HepG2 (cell line): ENCODE results near the gene RASA4. TPM values are rescaled to one million over a fixed set of nuclear protein-coding genes. Genes with fewer than 3 reads are reported as not detected.
"Not testable (repeated sequence)": the region's sequence is repeated elsewhere in the genome, so short reads cannot be mapped to it uniquely, and the experiment has no call there.

ENCODE experiments used
- ATAC-seq: fragments of 200-7000 bp; cut with Tn5 transposase; 3 replicates; pipeline ENCODE4 v1.9.1; 2020; ENCODE audit warnings: mild to moderate bottlenecking, moderate library complexity
- BruUV-seq: library from RNA; stranded (reverse); fragments of 400-500 nt; replicated peaks from 2 replicates; lab custom pipeline; 2021; lab: Mats Ljungman, UMichigan
- CTCF ChIA-PET: fragments of 300-600 bp; formaldehyde crosslinking; extraction: SDS; loops from one replicate; lab custom pipeline; 2021; ENCODE audit warnings: low total read pairs, inconsistent platforms, low intra/inter-chr PET ratio; lab: Yijun Ruan, JAX
- POLR2A ChIA-PET: fragments of 350-600 bp; sonication (Branson Sonifier 250); formaldehyde crosslinking; loops from one replicate; lab custom pipeline; 2020; ENCODE audit warnings: antibody characterized with exemption, inconsistent platforms; lab: Yijun Ruan, JAX
- DNase-seq: peaks from one replicate; pipeline ENCODE4 v3.0.0-alpha.2; 2015; ENCODE audit warnings: low spot score
- FAIRE-seq: peaks from 3 replicates; lab custom pipeline; 2011; peaks lifted over from hg19 to GRCh38; lab: Jason Lieb, UNC
- H2AFZ ChIP-seq: one replicate; pipeline ENCODE4 v1.6.1; 2011; ENCODE audit warnings: low read length, inconsistent platforms
- H3K27ac ChIP-seq: fragments of 300-600 bp; 3 replicates; pipeline ENCODE4 v1.8.0; 2011; ENCODE audit warnings: mixed run types, mild to moderate bottlenecking, mixed read lengths, low read length, inconsistent platforms; ENCODE audit not compliant: insufficient read depth; ENCODE audit errors: extremely low read length
- H3K27me3 ChIP-seq, 2 experiments: fragments of 200-600 bp in 1 of 2; 2 replicates in 1 of 2; 3 replicates in 1 of 2; pipeline versions ENCODE4 v1.6.0 to v1.8.0; 2011; ENCODE audit warnings: low read length in 2 of 2, mild to moderate bottlenecking in 2 of 2, moderate library complexity in 2 of 2, inconsistent platforms in 1 of 2; ENCODE audit not compliant: insufficient read depth in 2 of 2, control insufficient read depth in 1 of 2
- H3K36me3 ChIP-seq, 2 experiments: fragments of 200-600 bp in 1 of 2; replicated peaks in 1 of 2; 2 replicates in 1 of 2; 3 replicates in 1 of 2; pipeline versions ENCODE4 v1.5.1 to v1.8.0; 2011; ENCODE audit warnings: low read length in 2 of 2, inconsistent platforms in 1 of 2; ENCODE audit not compliant: insufficient read depth in 2 of 2, control insufficient read depth in 1 of 2
- H3K4me1 ChIP-seq: 2 replicates; pipeline ENCODE4 v1.5.1; 2012; ENCODE audit warnings: low read length, inconsistent platforms; ENCODE audit not compliant: insufficient read depth
- H3K4me2 ChIP-seq: 2 replicates; pipeline ENCODE4 v1.6.0; 2011; ENCODE audit warnings: low read depth, low read length, inconsistent platforms
- H3K4me3 ChIP-seq, 3 experiments: fragments of 200-600 bp in 1 of 3; sonication (generic), shearing (Covaris generic) in 1 of 3; replicated peaks in 1 of 3; 2 replicates each; pipeline ENCODE4 v1.5.1; 2011 to 2016; ENCODE audit warnings: low read length in 3 of 3, inconsistent platforms in 2 of 3, low read depth in 2 of 3, mild to moderate bottlenecking in 2 of 3, control low read depth in 1 of 3, mixed read lengths in 1 of 3; ENCODE audit not compliant: insufficient read depth in 1 of 3
- H3K79me2 ChIP-seq: one replicate; pipeline ENCODE4 v1.6.1; 2011; ENCODE audit warnings: low read length, inconsistent platforms; ENCODE audit not compliant: insufficient read depth
- H3K9ac ChIP-seq: 2 replicates; pipeline ENCODE4 v1.6.0; 2011; ENCODE audit warnings: mild to moderate bottlenecking, low read depth, low read length, inconsistent platforms; ENCODE audit not compliant: insufficient read depth
- H3K9me3 ChIP-seq: 2 replicates; pipeline ENCODE4 v1.5.1; 2012; ENCODE audit warnings: mild to moderate bottlenecking, low read length
- H4K20me1 ChIP-seq: 2 replicates; pipeline ENCODE4 v1.6.0; 2011; ENCODE audit warnings: inconsistent platforms, mild to moderate bottlenecking, low read length, moderate library complexity; ENCODE audit not compliant: insufficient read depth
- WGBS: methylation state at CpG from one replicate; pipeline ENCODE4 v1.1.6; 2017; ENCODE audit warnings: low lambda C conversion rate; 5-methylcytosine and 5-hydroxymethylcytosine counted together
- in situ Hi-C: cut with HindIII; loops from 2 replicates; pipeline ENCODE4 v1.10.0; 2017; ENCODE audit warnings: low pct_unique_long_range_greater_than_20kb; ENCODE audit not compliant: extremely low pct_ligation_motif_present
- intact Hi-C: fragments of 100-400 bp; cut with micrococcal nuclease; formaldehyde crosslinking; loops from one replicate; pipeline ENCODE4 v1.10.0; 2022; ENCODE audit not compliant: unreplicated experiment
- polyA plus RNA-seq, 8 experiments: library from polyadenylated mRNA; depleted of rRNA in 3 of 8; stranded (reverse) in 7 of 8; unstranded in 1 of 8; fragments of >200 nt; fragmentation: Illumina TruSeq in 4 of 8; extraction: Trizol in 4 of 8; gene quantifications; 2 replicates each; pipeline versions ENCODE4 v1.2.1 to v1.2.3, GENCODE V29; 2011 to 2016; ENCODE audit warnings: low read depth in 4 of 8, missing spikeins in 1 of 8, mixed read lengths in 1 of 8; ENCODE audit not compliant: insufficient read depth in 1 of 8
- total RNA-seq, 5 experiments: library from RNA; depleted of rRNA; stranded (reverse); fragments of >200 nt; fragmentation: Illumina TruSeq; extraction: Trizol; gene quantifications; 2 replicates each; pipeline ENCODE4 v1.2.3, GENCODE V29; 2016; ENCODE audit warnings: low read depth in 1 of 5

RASA4 gene
- total and polyA plus RNA-seq, 2 of the 13 experiments (the other 11 are each of a cell fraction or from before 2014, with no cell fraction given) = 1.1 to 1.6 TPM

DNA sequence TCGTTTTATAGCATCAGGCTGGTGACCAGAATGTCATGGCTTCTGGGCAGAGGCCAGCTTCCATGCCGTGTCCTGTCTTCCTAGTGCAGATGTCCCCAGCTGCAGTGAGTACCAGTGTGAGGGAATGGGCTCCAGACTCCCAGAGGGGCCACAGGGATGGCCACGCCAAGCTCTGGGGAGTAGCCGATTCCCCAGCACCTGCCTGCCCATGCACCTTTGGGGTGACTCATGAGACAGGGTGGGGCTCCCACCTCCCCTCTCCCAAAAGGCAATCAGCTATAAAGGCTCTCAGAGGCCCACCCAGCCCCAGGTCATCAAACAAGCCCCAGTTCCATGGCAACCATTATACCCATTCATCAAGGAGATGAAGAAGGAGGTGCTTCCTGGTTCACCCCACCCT lies 33.4 kb upstream of the RASA4 start, which contains the start of gene SPDYE2B:
Gene SPDYE2B, plus strand, starts transcription at position 396 of the 400 bp plus-strand sequence. CDS start 2,030 bp downstream, outside the sequence.
- H4K20me1 ChIP-seq, H3K79me2 ChIP-seq, H3K27me3 ChIP-seq, H3K4me2 ChIP-seq, H3K9ac ChIP-seq, POLR2A ChIA-PET, CTCF ChIA-PET, H2AFZ ChIP-seq, DNase-seq, FAIRE-seq, H3K36me3 ChIP-seq, H3K27ac ChIP-seq, H3K4me3 ChIP-seq, in situ Hi-C loops, H3K9me3 ChIP-seq, intact Hi-C loops, BruUV-seq, H3K4me1 ChIP-seq: not testable (repeated sequence)
- WGBS = no CpG with 5 or more reads among the region's 4 CpGs
- ATAC-seq = peak; percentile 34; the same call in 1 of the 3 replicates

- H3K4me1 ChIP-seq, CTCF ChIA-PET, H3K4me2 ChIP-seq, H4K20me1 ChIP-seq, H3K27ac ChIP-seq, H3K4me3 ChIP-seq, intact Hi-C loops, DNase-seq, H3K9me3 ChIP-seq, POLR2A ChIA-PET, FAIRE-seq, H3K36me3 ChIP-seq, H3K27me3 ChIP-seq, BruUV-seq, H3K79me2 ChIP-seq, H2AFZ ChIP-seq, in situ Hi-C loops, H3K9ac ChIP-seq: not testable (repeated sequence)
- ATAC-seq = peak; percentile 38
- 95% methylated on average over 6 of the region's 7 CpGs for WGBS
These were observed 31.3 kb upstream of the RASA4 start for GRCh38 chr7:102647813-102648212.

GRCh38 chr7:102643404-102643803 lies 26.8 kb upstream of the RASA4 start:
- CTCF ChIA-PET, in situ Hi-C loops, FAIRE-seq, intact Hi-C loops, H4K20me1 ChIP-seq, H3K4me1 ChIP-seq, H3K79me2 ChIP-seq, H3K9me3 ChIP-seq, H3K27me3 ChIP-seq, H3K9ac ChIP-seq, ATAC-seq, H3K4me2 ChIP-seq, H3K4me3 ChIP-seq, H3K36me3 ChIP-seq, H3K27ac ChIP-seq, POLR2A ChIA-PET, DNase-seq, H2AFZ ChIP-seq: not testable (repeated sequence)
- WGBS = no CpG with 5 or more reads among the region's 1 CpG
- TSS peak; percentile 51 for BruUV-seq

- H3K79me2 ChIP-seq, H3K27me3 ChIP-seq, H3K4me2 ChIP-seq, H3K4me3 ChIP-seq, CTCF ChIA-PET, H3K9ac ChIP-seq, in situ Hi-C loops, ATAC-seq, FAIRE-seq, H2AFZ ChIP-seq, BruUV-seq, intact Hi-C loops, DNase-seq, H3K36me3 ChIP-seq, H3K9me3 ChIP-seq, H3K4me1 ChIP-seq, POLR2A ChIA-PET, H3K27ac ChIP-seq, H4K20me1 ChIP-seq: not testable (repeated sequence)
- no CpG with 5 or more reads among the region's 9 CpGs for WGBS
These were observed 26.1 kb upstream of the RASA4 start, which contains the start of gene UPK3BL1 for GRCh38 chr7:102642691-102643090. Gene UPK3BL1, minus strand, starts transcription at chr7:102642791. Its CDS starts 50 bp downstream, at chr7:102642741.
